HEK293 (cell line): ENCODE measurements around the gene FGF19.

Experiments
- CTCF ChIA-PET: fragments of 350-600 bp; formaldehyde crosslinking; extraction: SDS; loops from one replicate; lab custom pipeline; 2021; ENCODE audit warnings: antibody characterized with exemption; lab: Yijun Ruan, JAX
- POLR2A ChIA-PET: fragments of 300-600 bp; formaldehyde crosslinking; extraction: SDS; loops from one replicate; lab custom pipeline; 2020; ENCODE audit warnings: antibody characterized with exemption, inconsistent platforms; lab: Yijun Ruan, JAX
- H3K27ac ChIP-seq: fragments of 200-500 bp; sonication (Bioruptor generic); 2 replicates; pipeline ENCODE4 v1.5.1; 2014; ENCODE audit warnings: low read depth, low read length, control low read depth, inconsistent platforms; ENCODE audit errors: extremely low read depth
- H3K36me3 ChIP-seq, 2 experiments: fragments of 200-500 bp in 1 of 2; sonication (Bioruptor generic) in 1 of 2; 1 replicate in 1 of 2; 2 replicates in 1 of 2; pipeline ENCODE4 v1.5.1; 2014 to 2017; ENCODE audit warnings: inconsistent platforms in 2 of 2, low read length in 2 of 2; ENCODE audit not compliant: control insufficient read depth in 2 of 2, insufficient read depth in 1 of 2
- H3K4me1 ChIP-seq: fragments of 200-500 bp; sonication (Bioruptor generic); 2 replicates; pipeline ENCODE4 v1.5.1; 2014; ENCODE audit warnings: mild to moderate bottlenecking, low read length, inconsistent platforms; ENCODE audit not compliant: control insufficient read depth, insufficient read depth
- H3K4me3 ChIP-seq: 2 replicates; pipeline ENCODE4 v1.5.1; 2011; ENCODE audit warnings: low read depth, mild to moderate bottlenecking, control low read depth, low read length, moderate library complexity
- H3K9me3 ChIP-seq: fragments of 200-500 bp; sonication (Bioruptor generic); 2 replicates; pipeline ENCODE4 v1.5.1; 2014; ENCODE audit warnings: low read depth, low read length, inconsistent platforms; ENCODE audit not compliant: control insufficient read depth, insufficient read depth
- BCL6B ChIP-seq: fragments of 450-650 bp; formaldehyde crosslinking; IDR thresholded peaks from 2 replicates; pipeline ENCODE4 v1.5.1; 2017; ENCODE audit warnings: missing biosample characterization, missing genetic modification characterization
- CTCF ChIP-seq: fragments of 450-650 bp; formaldehyde crosslinking; IDR thresholded peaks from 2 replicates; pipeline ENCODE4 v1.5.1; 2016; ENCODE audit warnings: missing biosample characterization, missing genetic modification characterization
- GLI2 ChIP-seq: fragments of 450-650 bp; formaldehyde crosslinking; IDR thresholded peaks from 2 replicates; pipeline ENCODE4; 2017; ENCODE audit warnings: missing biosample characterization, missing genetic modification characterization, low read depth, borderline replicate concordance
- GLIS1 ChIP-seq: fragments of 450-650 bp; formaldehyde crosslinking; IDR thresholded peaks from 2 replicates; pipeline ENCODE4 v1.5.1; 2016; ENCODE audit warnings: missing biosample characterization, missing genetic modification characterization
- SP7 ChIP-seq: fragments of 450-650 bp; formaldehyde crosslinking; IDR thresholded peaks from 2 replicates; pipeline ENCODE4 v1.5.1; 2016; ENCODE audit warnings: missing biosample characterization, missing genetic modification characterization
- ZFP3 ChIP-seq: fragments of 450-650 bp; formaldehyde crosslinking; IDR thresholded peaks from 2 replicates; pipeline ENCODE4 v1.5.1; 2016; ENCODE audit warnings: low read depth, missing biosample characterization, missing genetic modification characterization
- ZNF140 ChIP-seq: fragments of 450-650 bp; formaldehyde crosslinking; IDR thresholded peaks from 2 replicates; pipeline ENCODE4 v1.5.1; 2016; ENCODE audit warnings: missing biosample characterization, missing genetic modification characterization
- ZNF19 ChIP-seq: fragments of 450-650 bp; formaldehyde crosslinking; IDR thresholded peaks from 2 replicates; pipeline ENCODE4; 2016; ENCODE audit warnings: missing biosample characterization, missing genetic modification characterization, low read depth
- ZNF362 ChIP-seq: fragments of 450-650 bp; formaldehyde crosslinking; IDR thresholded peaks from 2 replicates; pipeline ENCODE4 v1.5.1; 2016; ENCODE audit warnings: missing biosample characterization, missing genetic modification characterization
- ZNF398 ChIP-seq: fragments of 450-650 bp; formaldehyde crosslinking; IDR thresholded peaks from 2 replicates; pipeline ENCODE4 v1.5.1; 2017; ENCODE audit warnings: missing biosample characterization, missing genetic modification characterization
- ZNF501 ChIP-seq: fragments of 450-650 bp; formaldehyde crosslinking; IDR thresholded peaks from 2 replicates; pipeline ENCODE4 v1.5.1; 2016; ENCODE audit warnings: missing biosample characterization, missing genetic modification characterization
- ZNF544 ChIP-seq: fragments of 450-650 bp; formaldehyde crosslinking; IDR thresholded peaks from 2 replicates; pipeline ENCODE4 v1.5.0; 2017; ENCODE audit warnings: missing biosample characterization, missing genetic modification characterization
- ZNF654 ChIP-seq: fragments of 450-650 bp; formaldehyde crosslinking; IDR thresholded peaks from 2 replicates; pipeline ENCODE4 v1.5.1; 2016; ENCODE audit warnings: low read depth, missing biosample characterization, missing genetic modification characterization
- ZNF664 ChIP-seq: fragments of 450-650 bp; formaldehyde crosslinking; IDR thresholded peaks from 2 replicates; pipeline ENCODE4 v1.5.1; 2016; ENCODE audit warnings: missing biosample characterization, missing genetic modification characterization
- ZNF791 ChIP-seq: fragments of 450-650 bp; formaldehyde crosslinking; IDR thresholded peaks from 2 replicates; pipeline ENCODE4 v1.5.1; 2016; ENCODE audit warnings: missing biosample characterization, missing genetic modification characterization
- ZXDB ChIP-seq: fragments of 450-650 bp; formaldehyde crosslinking; IDR thresholded peaks from 2 replicates; pipeline ENCODE4 v1.5.1; 2016; ENCODE audit warnings: missing biosample characterization, missing genetic modification characterization

Gene FGF19

GRCh38 chr11:69684651-69685050 lies 19.2 kb downstream of the FGF19 start:
- Histone ChIP-seq H3K9me3 (no peaks in the 10 kb centered on the region), H3K27ac (no peak overlapping the region), H3K36me3 (no peaks in the 10 kb centered on the region), H3K4me1 (no peaks in the 10 kb centered on the region), H3K4me3 (no peak overlapping the region)
- POLR2A ChIA-PET, result interaction anchor here (1.1 kb wide), 1 partner anchor 9 kb away, joined by 4 read pairs; the partner anchor contains the start of gene LTO1
- TF ChIP-seq ZNF791 (tag by site-specific recombination), result no peak
- no peak for TF ChIP-seq ZNF501 (tag by site-specific recombination)
- TF ChIP-seq SP7 (tag by site-specific recombination), result no peak
- no peak for TF ChIP-seq GLI2 (tag by site-specific recombination)
- no peak for TF ChIP-seq ZNF140
- TF ChIP-seq BCL6B, result no peak
- no peak for TF ChIP-seq ZNF19 (tag by site-specific recombination)
- no peak for TF ChIP-seq ZNF544 (tag by site-specific recombination)
- CTCF ChIA-PET, result interaction anchor here (0.7 to 2.8 kb wide), 10 partner anchors 15 to 583 kb away, joined by 3 to 20 read pairs (median 6); no protein-coding TSS in a partner anchor

GRCh38 chr11:69683764-69684333 lies 20.0 kb downstream of the FGF19 start:
- H3K27ac ChIP-seq, result no peak overlapping the region
- ChIA-PET POLR2A (interaction anchor here (0.6 to 1.1 kb wide), 3 partner anchors 9 to 1656 kb away, joined by 3 to 4 read pairs (median 4); partner anchors contain the start of gene LTO1), CTCF (interaction anchor here (0.6 to 2.4 kb wide), 17 partner anchors 12 to 584 kb away, joined by 3 to 14 read pairs (median 4); no protein-coding TSS in a partner anchor)
- no peaks in the 10 kb centered on the region for H3K36me3 ChIP-seq
- no peaks in the 10 kb centered on the region for H3K9me3 ChIP-seq
- no peak overlapping the region for H3K4me3 ChIP-seq
- TF ChIP-seq ZNF654 (tag by site-specific recombination) (peak; percentile 74), CTCF (tag by site-specific recombination) (peak; percentile 55; the same call in 1 of the 2 replicates), ZFP3 (tag by site-specific recombination) (no peak), GLIS1 (tag by site-specific recombination) (peak; percentile 56), ZNF664 (peak; percentile 41; the same call in 1 of the 2 replicates)
- H3K4me1 ChIP-seq, result no peaks in the 10 kb centered on the region

- Histone ChIP-seq H3K27ac (no peak overlapping the region), H3K4me1 (no peaks in the 10 kb centered on the region), H3K9me3 (no peaks in the 10 kb centered on the region), H3K4me3 (no peak overlapping the region), H3K36me3 (no peaks in the 10 kb centered on the region)
- POLR2A ChIA-PET, result no interaction called here
- CTCF ChIA-PET, result interaction anchor here (0.6 to 2.3 kb wide), 4 partner anchors 39 to 607 kb away, joined by 3 to 14 read pairs (median 3); no protein-coding TSS in a partner anchor
- TF ChIP-seq ZXDB (tag by site-specific recombination), result no peak
- no peak for TF ChIP-seq ZNF398 (tag by site-specific recombination)
- TF ChIP-seq ZNF362 (tag by site-specific recombination), result no peak
Observed at GRCh38 chr11:69682681-69683326, 21.0 kb downstream of the FGF19 start.
